ENCODE results near the gene ATP1B2.

GRCh38 chr17:7701681-7702080 lies 51.0 kb downstream of the ATP1B2 start:
- no peak for TF ChIP-seq TCF12 (IDR thresholded peaks at IDR 0.05; ENCODE audit: low read depth)
- TF ChIP-seq REST (IDR thresholded peaks at IDR 0.05; ENCODE audit: low read depth), result no peak
- TF ChIP-seq CREB1 (IDR thresholded peaks at IDR 0.05; ENCODE audit: low read depth), result no peak
- no peak for TF ChIP-seq MAX (IDR thresholded peaks at IDR 0.05)
- TF ChIP-seq TAF1 (IDR thresholded peaks at IDR 0.05; ENCODE audit: low read depth), result no peak
- TF ChIP-seq CEBPB (IDR thresholded peaks at IDR 0.05), result no peak
- TF ChIP-seq EP300 (IDR thresholded peaks at IDR 0.05; ENCODE audit: borderline replicate concordance), result no peak
- TF ChIP-seq USF1 (IDR thresholded peaks at IDR 0.05), result no peak
- no peak for TF ChIP-seq TEAD4 (IDR thresholded peaks at IDR 0.05)
- no peak for TF ChIP-seq YY1 (IDR thresholded peaks at IDR 0.05; ENCODE audit: low read depth)
- no peak for TF ChIP-seq EGR1 (IDR thresholded peaks at IDR 0.05)
- no peak for TF ChIP-seq NFIC (IDR thresholded peaks at IDR 0.05)
- TF ChIP-seq RAD21 (IDR thresholded peaks at IDR 0.05; ENCODE audit: low read depth), result no peak

All from Ishikawa (cell line).